ENCODE data around the gene FARSB. TPM values are rescaled to one million over a fixed set of nuclear protein-coding genes. Genes with fewer than 3 reads are reported as not detected.

Gene FARSB
- total RNA-seq, 3 donors from 2014 or later (not counting 1 experiment from before 2014, with no cell fraction given) = 8.6 to 10.7 (median 9.7) TPM

DNA sequence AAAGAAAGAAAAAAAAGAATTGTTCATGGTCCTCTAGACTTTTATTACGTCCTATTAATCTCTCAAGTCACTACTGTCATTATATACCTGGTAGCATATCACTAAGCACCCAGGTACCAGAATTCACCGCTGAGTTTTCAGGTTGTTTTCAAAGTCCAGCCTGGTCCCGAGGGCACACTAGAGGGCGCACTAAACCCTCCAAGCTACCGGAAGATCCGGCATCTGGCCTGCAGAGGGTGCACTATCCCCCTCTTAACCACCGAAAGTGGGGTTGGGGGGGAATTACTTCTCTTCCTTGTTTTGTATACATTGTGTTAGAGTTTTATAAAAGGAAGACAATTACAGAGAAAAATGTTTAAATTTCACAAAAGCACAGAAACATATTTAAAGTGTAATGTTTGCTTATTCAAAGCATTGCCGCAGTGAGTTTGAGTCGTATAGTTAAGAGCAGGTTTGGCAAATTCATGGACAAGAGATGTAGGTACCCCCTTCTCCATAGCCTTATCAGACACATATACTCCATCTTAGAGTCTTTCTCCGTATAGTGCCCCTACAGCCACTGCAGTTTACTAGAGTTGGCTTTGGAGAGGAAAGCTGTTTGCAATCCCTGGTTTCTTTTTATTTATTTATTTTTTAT lies 34.8 kb upstream of the FARSB start:
- 6% methylated on average over 6 of the region's 10 CpGs for WGBS (ENCODE audit: insufficient coverage)
- Mint-ChIP-seq H3K36me3 (no peaks in the 10 kb centered on the region), H3K9me3 (no peaks in the 10 kb centered on the region), H3K27me3 (ENCODE audit: low read depth in 2 of 2) (peaks cover 0 to 5% of the 10 kb centered on the region in 2 donors), H3K4me3 (no peak overlapping the region), H3K4me1 (peaks cover 0 to 5% of the 10 kb centered on the region in 2 donors), H3K27ac (no peak overlapping the region)
- TF ChIP-seq, protein P1, sequence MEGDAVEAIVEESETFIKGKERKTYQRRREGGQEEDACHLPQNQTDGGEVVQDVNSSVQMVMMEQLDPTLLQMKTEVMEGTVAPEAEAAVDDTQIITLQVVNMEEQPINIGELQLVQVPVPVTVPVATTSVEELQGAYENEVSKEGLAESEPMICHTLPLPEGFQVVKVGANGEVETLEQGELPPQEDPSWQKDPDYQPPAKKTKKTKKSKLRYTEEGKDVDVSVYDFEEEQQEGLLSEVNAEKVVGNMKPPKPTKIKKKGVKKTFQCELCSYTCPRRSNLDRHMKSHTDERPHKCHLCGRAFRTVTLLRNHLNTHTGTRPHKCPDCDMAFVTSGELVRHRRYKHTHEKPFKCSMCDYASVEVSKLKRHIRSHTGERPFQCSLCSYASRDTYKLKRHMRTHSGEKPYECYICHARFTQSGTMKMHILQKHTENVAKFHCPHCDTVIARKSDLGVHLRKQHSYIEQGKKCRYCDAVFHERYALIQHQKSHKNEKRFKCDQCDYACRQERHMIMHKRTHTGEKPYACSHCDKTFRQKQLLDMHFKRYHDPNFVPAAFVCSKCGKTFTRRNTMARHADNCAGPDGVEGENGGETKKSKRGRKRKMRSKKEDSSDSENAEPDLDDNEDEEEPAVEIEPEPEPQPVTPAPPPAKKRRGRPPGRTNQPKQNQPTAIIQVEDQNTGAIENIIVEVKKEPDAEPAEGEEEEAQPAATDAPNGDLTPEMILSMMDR (IDR thresholded peaks at IDR 0.05) = peak; percentile 98
- H3K27ac ChIP-seq (ENCODE audit: low read length) = no peak overlapping the region
- H3K27me3 ChIP-seq (ENCODE audit: control insufficient read depth, insufficient read depth, low read length) = no peaks in the 10 kb centered on the region
- ATAC-seq = peak; percentile 95 to 100 (median 99)
- no peaks in the 10 kb centered on the region for H3K9me3 ChIP-seq (ENCODE audit: control insufficient read depth, insufficient read depth, low read length)
- peak; percentile 45 to 87 for DNase-seq
- no peaks in the 10 kb centered on the region for H3K36me3 ChIP-seq (ENCODE audit: control insufficient read depth, insufficient read depth, low read length)
- no peaks in the 10 kb centered on the region for H3K4me1 ChIP-seq (ENCODE audit: control insufficient read depth, insufficient read depth, low read length)
- intact Hi-C loops (cut with micrococcal nuclease) = loop anchor here (1.0 kb wide), 1 partner anchor 213 kb away; no protein-coding TSS in a partner anchor
- no peak overlapping the region for H3K4me3 ChIP-seq (ENCODE audit: low read length)

DNA sequence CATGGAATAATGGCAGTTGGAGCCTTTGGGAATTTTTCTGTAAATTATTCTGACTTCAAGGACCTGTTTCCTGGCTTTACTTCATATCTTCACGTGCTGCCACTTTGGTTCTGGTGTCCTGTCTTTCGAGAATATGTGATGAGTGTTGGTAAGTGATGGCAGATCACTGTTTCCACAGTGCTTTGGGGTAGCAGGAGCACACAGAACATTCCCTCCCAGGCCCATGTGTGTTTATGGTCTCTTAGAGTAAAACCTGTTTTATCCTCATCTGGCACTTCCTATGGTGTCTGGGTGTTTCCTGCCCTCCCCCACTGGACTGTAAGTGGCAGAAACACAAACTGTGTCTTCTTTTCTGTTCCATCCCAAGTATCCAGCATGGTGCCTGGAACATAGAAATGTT lies 33.4 kb upstream of the FARSB start:
- no peaks in the 10 kb centered on the region for H3K27me3 ChIP-seq (ENCODE audit: control insufficient read depth, insufficient read depth, low read length)
- WGBS (ENCODE audit: insufficient coverage) = 93% methylated on average over 2 of the region's 2 CpGs
- no peak overlapping the region for H3K27ac ChIP-seq (ENCODE audit: low read length)
- no peak overlapping the region for H3K4me3 ChIP-seq (ENCODE audit: low read length)
- H3K36me3 ChIP-seq (ENCODE audit: control insufficient read depth, insufficient read depth, low read length) = no peaks in the 10 kb centered on the region
- TF ChIP-seq, protein P1 (IDR thresholded peaks at IDR 0.05) = no peak
- intact Hi-C loops (cut with micrococcal nuclease) = no loop called here
- no peaks in the 10 kb centered on the region for H3K9me3 ChIP-seq (ENCODE audit: control insufficient read depth, insufficient read depth, low read length)
- no peaks in the 10 kb centered on the region for H3K4me1 ChIP-seq (ENCODE audit: control insufficient read depth, insufficient read depth, low read length)
- no peaks in the 10 kb centered on the region for H3K36me3 Mint-ChIP-seq
- no peaks in the 10 kb centered on the region for H3K9me3 Mint-ChIP-seq
- ATAC-seq (no peak), DNase-seq (no peak)
- peaks cover 0 to 5% of the 10 kb centered on the region in 2 donors for H3K4me1 Mint-ChIP-seq
- no peak overlapping the region for H3K4me3 Mint-ChIP-seq
- no peak overlapping the region for H3K27ac Mint-ChIP-seq
- H3K27me3 Mint-ChIP-seq (ENCODE audit: low read depth in 2 of 2) = peaks cover 0 to 11% of the 10 kb centered on the region in 2 donors

DNA sequence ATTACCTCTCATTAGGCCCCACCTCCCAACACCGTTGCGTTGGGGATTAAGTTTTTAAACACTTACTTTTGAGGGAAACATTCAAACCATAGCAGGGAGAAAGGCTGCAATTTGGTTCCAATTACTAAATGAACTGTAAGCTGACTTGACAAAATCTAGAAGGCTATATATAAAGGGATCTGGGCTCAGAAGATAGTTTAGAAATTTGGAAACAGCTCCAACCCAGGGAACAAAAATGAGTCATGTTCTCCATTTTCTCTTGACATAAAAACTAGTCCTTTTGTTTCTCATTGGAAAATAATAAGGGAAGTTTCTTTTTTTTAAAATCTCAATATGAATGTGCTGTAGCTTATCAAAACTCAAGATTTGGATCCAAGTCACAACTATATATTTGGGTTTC lies 33.0 kb upstream of the FARSB start:
- ATAC-seq (no peak), DNase-seq (no peak)
- Mint-ChIP-seq H3K9me3 (no peaks in the 10 kb centered on the region), H3K4me3 (no peak overlapping the region), H3K4me1 (peaks cover 0 to 5% of the 10 kb centered on the region in 2 donors), H3K27me3 (ENCODE audit: low read depth in 2 of 2) (peaks cover 0 to 11% of the 10 kb centered on the region in 2 donors), H3K36me3 (no peaks in the 10 kb centered on the region), H3K27ac (no peak overlapping the region)
- Histone ChIP-seq H3K9me3 (ENCODE audit: control insufficient read depth, insufficient read depth, low read length) (no peaks in the 10 kb centered on the region), H3K27ac (ENCODE audit: low read length) (no peak overlapping the region), H3K4me1 (ENCODE audit: control insufficient read depth, insufficient read depth, low read length) (no peaks in the 10 kb centered on the region), H3K27me3 (ENCODE audit: control insufficient read depth, insufficient read depth, low read length) (no peaks in the 10 kb centered on the region), H3K36me3 (ENCODE audit: control insufficient read depth, insufficient read depth, low read length) (no peaks in the 10 kb centered on the region), H3K4me3 (ENCODE audit: low read length) (no peak overlapping the region)
- WGBS (ENCODE audit: insufficient coverage) = 84% methylated on average over 2 of the region's 2 CpGs
- TF ChIP-seq, protein P1 (IDR thresholded peaks at IDR 0.05) = no peak
- intact Hi-C loops (cut with micrococcal nuclease) = no loop called here
